ENCODE results near the gene PID1. TPM values are rescaled to one million over a fixed set of nuclear protein-coding genes. Genes with fewer than 3 reads are reported as not detected.
"Not testable (repeated sequence)": the region's sequence is repeated elsewhere in the genome, so short reads cannot be mapped to it uniquely, and the experiment has no call there.

PID1 gene
- total RNA-seq, 4 donors from 2014 or later: 15.0 to 64.4 (median 32.5) TPM

DNA sequence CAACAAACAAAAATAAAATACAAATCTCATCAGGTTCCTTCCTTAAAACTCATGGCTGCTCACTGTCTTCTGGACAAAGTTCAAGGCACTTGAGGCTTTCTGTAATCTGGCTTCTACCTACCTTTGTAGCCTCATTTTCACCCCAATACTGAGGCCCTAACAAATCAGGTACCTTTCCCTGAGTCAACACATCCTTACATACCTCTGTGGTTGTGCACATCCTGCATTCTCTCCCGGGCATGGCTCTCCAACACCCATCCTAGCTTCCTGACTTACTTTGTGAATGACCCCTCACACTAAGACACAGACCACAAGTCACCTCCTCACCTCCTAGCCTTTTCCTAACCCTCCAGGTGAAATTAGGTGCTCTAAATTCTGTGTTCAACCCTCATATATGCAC lies 190.9 kb downstream of the PID1 start:
- no peaks in the 10 kb centered on the region for H3K36me3 ChIP-seq
- no peak overlapping the region for H3K27ac ChIP-seq
- TF ChIP-seq, protein P1, sequence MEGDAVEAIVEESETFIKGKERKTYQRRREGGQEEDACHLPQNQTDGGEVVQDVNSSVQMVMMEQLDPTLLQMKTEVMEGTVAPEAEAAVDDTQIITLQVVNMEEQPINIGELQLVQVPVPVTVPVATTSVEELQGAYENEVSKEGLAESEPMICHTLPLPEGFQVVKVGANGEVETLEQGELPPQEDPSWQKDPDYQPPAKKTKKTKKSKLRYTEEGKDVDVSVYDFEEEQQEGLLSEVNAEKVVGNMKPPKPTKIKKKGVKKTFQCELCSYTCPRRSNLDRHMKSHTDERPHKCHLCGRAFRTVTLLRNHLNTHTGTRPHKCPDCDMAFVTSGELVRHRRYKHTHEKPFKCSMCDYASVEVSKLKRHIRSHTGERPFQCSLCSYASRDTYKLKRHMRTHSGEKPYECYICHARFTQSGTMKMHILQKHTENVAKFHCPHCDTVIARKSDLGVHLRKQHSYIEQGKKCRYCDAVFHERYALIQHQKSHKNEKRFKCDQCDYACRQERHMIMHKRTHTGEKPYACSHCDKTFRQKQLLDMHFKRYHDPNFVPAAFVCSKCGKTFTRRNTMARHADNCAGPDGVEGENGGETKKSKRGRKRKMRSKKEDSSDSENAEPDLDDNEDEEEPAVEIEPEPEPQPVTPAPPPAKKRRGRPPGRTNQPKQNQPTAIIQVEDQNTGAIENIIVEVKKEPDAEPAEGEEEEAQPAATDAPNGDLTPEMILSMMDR (IDR thresholded peaks at IDR 0.05): no peak
- TF ChIP-seq POLR2A (IDR thresholded peaks at IDR 0.05): no peak
- H3K4me3 ChIP-seq: no peak overlapping the region
- no peak for DNase-seq
- H3K4me1 ChIP-seq: peaks cover 0 to 8% (median 0%) of the 10 kb centered on the region in 4 donors
- H3K9me3 ChIP-seq: no peaks in the 10 kb centered on the region
- no peaks in the 10 kb centered on the region for H3K27me3 ChIP-seq

DNA sequence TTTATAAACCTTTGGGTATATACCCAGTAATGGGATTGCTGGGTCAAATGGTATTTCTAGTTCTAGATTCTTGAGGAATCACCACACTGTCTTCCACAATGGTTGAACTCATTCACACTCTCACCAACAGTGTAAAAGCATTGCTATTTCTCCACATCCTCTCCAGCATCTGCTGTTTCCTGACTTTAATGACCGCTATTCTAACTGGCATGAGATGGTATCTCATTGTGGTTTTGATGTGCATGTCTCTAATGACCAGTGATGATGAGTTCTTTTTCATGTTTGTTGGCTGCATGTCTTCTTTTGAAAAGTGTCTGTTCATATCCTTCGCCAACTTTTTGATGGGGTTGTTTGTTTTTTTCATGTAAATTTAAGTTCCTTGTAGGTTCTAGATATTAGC lies 194.2 kb downstream of the PID1 start:
- DNase-seq, H3K4me1 ChIP-seq, H3K36me3 ChIP-seq, H3K4me3 ChIP-seq, H3K27me3 ChIP-seq, H3K27ac ChIP-seq, H3K9me3 ChIP-seq: not testable (repeated sequence)

DNA sequence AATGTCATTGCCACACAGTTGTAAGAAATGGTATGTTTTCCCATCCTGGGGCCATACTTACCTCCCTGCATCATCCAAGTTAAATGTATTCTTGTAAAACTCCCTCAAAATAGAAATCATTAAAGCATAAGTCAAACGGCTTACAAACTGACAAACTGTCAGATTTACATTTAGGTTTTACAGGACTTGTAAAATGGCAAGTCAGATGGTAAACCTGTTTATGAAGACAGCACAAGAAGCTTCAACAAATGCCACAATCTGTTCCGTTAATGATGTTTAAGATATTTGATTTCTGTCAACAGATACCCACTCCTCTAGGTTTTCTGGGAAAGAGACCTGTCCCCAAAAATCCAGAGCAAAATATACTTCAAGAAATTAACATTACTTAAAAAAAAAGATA lies 197.2 kb downstream of the PID1 start:
- H3K36me3 ChIP-seq: no peaks in the 10 kb centered on the region
- H3K27ac ChIP-seq: no peak overlapping the region
- no peak overlapping the region for H3K4me3 ChIP-seq
- H3K27me3 ChIP-seq: no peaks in the 10 kb centered on the region
- no peak for DNase-seq
- H3K4me1 ChIP-seq: no peaks in the 10 kb centered on the region
- TF ChIP-seq, protein P1 (IDR thresholded peaks at IDR 0.05): no peak
- TF ChIP-seq POLR2A (IDR thresholded peaks at IDR 0.05): no peak
- no peaks in the 10 kb centered on the region for H3K9me3 ChIP-seq

DNA sequence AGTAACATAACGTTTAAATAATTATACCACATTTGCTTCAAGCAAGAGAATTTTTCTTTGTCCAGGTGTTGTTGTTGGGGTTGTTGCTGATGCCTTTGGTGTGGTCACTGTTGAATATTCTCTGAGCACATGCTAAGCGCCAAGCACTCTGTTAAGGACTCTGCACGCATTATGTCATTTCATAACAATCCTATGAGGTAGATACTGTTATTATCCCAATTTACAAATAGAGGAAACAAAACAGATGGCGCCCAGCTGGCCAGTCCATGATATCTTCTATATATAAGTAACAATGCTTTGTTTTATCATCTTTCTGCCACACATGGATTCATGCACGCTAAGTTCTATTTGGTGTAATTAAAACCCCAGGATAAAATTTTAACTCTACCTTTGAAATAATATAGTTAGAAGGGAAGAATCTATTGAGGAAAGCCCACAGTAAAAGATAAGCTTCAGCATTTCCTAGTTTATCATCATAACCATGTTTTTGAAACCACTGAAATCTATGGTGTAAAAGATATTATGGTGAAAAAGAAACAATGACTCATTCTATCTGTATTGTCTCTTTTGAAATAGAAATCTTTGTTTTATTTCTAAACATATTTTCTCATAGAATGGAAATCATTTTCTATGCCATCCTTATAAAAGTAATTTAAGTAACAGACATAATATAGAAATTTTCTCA lies 199.7 kb downstream of the PID1 start:
- no peaks in the 10 kb centered on the region for H3K36me3 ChIP-seq
- H3K4me1 ChIP-seq: no peaks in the 10 kb centered on the region
- TF ChIP-seq POLR2A (IDR thresholded peaks at IDR 0.05): no peak
- TF ChIP-seq, protein P1 (IDR thresholded peaks at IDR 0.05): no peak

DNA sequence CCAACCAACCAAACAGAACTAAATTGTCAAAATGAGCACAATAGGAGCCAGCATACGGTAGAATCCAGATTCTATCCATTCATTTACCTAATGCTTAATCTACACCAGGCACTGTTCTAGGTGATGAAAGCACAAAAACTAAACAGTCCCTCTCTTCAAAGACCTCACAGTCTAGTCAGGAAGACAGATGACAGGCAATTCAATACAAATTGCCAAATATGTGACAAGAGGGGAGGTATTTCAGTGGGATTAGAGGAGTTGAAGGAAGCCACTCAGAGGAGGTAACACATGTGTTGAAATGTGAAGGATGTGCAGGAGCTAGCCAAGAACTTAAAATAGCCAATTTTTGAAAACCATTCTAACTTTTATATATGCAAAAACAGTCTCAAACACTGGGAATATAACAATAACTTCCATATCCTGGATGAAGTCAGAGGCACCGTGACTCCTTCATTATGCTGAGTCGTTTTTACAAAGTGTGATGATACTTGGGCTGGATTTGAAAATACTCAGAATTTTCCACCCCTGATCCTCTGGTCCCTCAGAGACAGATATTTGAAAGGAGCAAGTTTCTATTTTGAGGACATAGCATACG lies 204.9 kb downstream of the PID1 start:
- no peak for DNase-seq
- no peaks in the 10 kb centered on the region for H3K27me3 ChIP-seq
- TF ChIP-seq, protein P1 (IDR thresholded peaks at IDR 0.05): no peak
- TF ChIP-seq POLR2A (IDR thresholded peaks at IDR 0.05): no peak
- H3K27ac ChIP-seq: no peak overlapping the region
- H3K4me1 ChIP-seq: no peaks in the 10 kb centered on the region
- H3K4me3 ChIP-seq: no peak overlapping the region
- no peaks in the 10 kb centered on the region for H3K36me3 ChIP-seq
- no peaks in the 10 kb centered on the region for H3K9me3 ChIP-seq

More for the DNA sequence above, 199.7 kb downstream of the PID1 start:
- no peak overlapping the region for H3K27ac ChIP-seq
- no peaks in the 10 kb centered on the region for H3K9me3 ChIP-seq
- no peaks in the 10 kb centered on the region for H3K27me3 ChIP-seq
- DNase-seq: no peak
- H3K4me3 ChIP-seq: no peak overlapping the region

DNA sequence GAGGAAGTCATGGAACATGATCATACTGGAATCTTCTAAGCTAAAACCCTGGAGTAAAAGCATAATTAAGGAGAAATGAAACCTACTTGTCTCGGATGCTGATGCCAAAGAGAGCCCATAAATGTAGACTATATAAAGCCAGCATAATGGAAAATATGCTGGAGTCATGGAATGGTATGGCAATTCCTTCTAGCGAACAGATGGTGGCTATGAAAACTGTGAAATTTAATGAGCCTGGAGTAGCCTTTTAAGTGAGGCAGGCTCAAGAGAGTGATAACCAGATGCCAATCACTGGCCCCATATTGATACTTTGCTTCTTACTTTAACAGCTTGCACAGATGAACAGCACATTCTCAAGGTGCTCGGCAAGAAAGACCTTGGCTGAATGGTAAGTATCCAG lies 206.3 kb downstream of the PID1 start:
- no peaks in the 10 kb centered on the region for H3K27me3 ChIP-seq
- H3K9me3 ChIP-seq: no peaks in the 10 kb centered on the region
- H3K27ac ChIP-seq: no peak overlapping the region
- H3K36me3 ChIP-seq: no peaks in the 10 kb centered on the region
- no peak overlapping the region for H3K4me3 ChIP-seq
- no peak for TF ChIP-seq POLR2A (IDR thresholded peaks at IDR 0.05)
- TF ChIP-seq, protein P1 (IDR thresholded peaks at IDR 0.05): no peak
- DNase-seq: no peak
- no peaks in the 10 kb centered on the region for H3K4me1 ChIP-seq
